ENCODE data around the gene TMEM238L. TPM values are rescaled to one million over a fixed set of nuclear protein-coding genes. Genes with fewer than 3 reads are reported as not detected.

Gene TMEM238L
- total and polyA plus RNA-seq, 2 of the 13 experiments (the other 11 are each of a cell fraction or from before 2014, with no cell fraction given), result not detected

DNA sequence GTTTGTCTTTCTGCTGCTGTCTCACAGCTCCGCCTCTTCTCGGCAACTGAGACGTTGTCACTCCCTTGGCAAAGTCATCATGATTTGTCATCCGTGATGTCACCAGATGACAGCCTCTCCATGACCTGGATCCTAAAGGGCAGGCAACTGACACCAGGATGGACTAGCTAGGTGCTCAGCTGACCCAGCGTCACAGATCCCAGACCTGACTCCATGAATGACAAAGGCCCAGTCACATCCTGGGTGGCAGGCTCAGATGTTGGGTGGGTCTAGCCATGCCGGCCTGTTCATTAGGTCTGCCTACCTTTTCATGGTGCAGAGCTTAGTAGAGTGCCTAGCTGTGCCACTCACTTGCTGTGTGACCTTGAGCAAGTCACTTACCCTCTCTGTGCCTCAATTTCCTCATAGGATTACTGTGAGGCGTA, 3.8 kb upstream of the TMEM238L start (continued):
- TF ChIP-seq ZNF841 (CRISPR knock-in tag; IDR thresholded peaks at IDR 0.05; ENCODE audit: borderline replicate concordance) (no peak), SRY (CRISPR knock-in tag; IDR thresholded peaks at IDR 0.05) (no peak), CREB1 (IDR thresholded peaks at IDR 0.05) (peak; percentile 79), CREB1 (CRISPR knock-in tag; IDR thresholded peaks at IDR 0.05) (no peak), ZNF768 (CRISPR knock-in tag; IDR thresholded peaks at IDR 0.05) (peak; percentile 89), GTF3A (CRISPR knock-in tag; conservative IDR thresholded peaks at IDR 0.05) (no peak), MBD4 (IDR thresholded peaks at IDR 0.05; ENCODE audit: borderline replicate concordance, low read length) (no peak)
- TF ChIP-seq, protein P1, sequence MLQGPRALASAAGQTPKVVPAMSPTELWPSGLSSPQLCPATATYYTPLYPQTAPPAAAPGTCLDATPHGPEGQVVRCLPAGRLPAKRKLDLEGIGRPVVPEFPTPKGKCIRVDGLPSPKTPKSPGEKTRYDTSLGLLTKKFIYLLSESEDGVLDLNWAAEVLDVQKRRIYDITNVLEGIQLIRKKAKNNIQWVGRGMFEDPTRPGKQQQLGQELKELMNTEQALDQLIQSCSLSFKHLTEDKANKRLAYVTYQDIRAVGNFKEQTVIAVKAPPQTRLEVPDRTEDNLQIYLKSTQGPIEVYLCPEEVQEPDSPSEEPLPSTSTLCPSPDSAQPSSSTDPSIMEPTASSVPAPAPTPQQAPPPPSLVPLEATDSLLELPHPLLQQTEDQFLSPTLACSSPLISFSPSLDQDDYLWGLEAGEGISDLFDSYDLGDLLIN (CRISPR knock-in tag; IDR thresholded peaks at IDR 0.05; ENCODE audit: borderline replicate concordance), result no peak

DNA sequence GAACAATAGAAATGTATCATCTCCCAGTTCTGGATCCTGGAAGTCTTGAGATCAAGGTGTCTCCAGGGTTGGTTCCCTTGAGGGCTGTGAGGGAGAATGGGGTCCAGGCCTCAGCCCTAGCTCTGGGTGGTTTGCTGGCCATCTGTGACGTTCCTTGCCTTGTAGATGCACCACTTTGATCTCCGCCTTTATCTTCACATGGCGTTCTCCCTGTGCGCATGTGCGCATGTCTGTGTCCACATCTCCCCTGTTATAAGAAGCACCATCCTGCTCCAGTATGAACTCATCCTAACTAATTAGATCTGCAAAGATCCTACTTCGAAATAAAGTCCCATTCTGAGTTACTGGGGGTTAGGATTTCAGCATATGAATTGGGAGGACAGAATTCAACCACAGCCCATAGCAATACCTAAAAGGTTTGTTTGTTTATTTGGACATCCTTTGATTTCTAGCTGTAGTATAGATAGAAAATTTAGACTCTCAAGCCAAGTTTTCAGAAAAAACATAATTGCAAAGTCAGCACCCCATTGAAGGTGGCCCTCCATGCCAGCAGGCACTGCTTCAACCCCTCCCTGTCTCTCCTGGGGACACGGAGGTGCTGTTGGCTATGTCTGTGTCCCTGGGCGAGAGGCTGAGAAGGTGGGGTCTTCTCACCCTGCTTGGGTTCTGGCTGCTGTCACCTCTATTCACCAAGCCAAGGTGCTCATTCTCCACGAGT, 2.8 kb upstream of the TMEM238L start:
- Histone ChIP-seq H3K36me3 (replicated peaks in 1 of 2; ENCODE audit: control insufficient read depth in 1 of 2, insufficient read depth in 2 of 2, low read length in 2 of 2) (no peaks in the 10 kb centered on the region), H3K4me2 (ENCODE audit: low read depth, low read length) (no peak overlapping the region), H3K27ac (ENCODE audit: extremely low read length, insufficient read depth, low read length) (no peak overlapping the region), H3K9me3 (ENCODE audit: low read length) (no peaks in the 10 kb centered on the region), H2AFZ (ENCODE audit: low read length) (no peak overlapping the region), H3K79me2 (ENCODE audit: insufficient read depth, low read length) (no peaks in the 10 kb centered on the region), H3K9ac (ENCODE audit: insufficient read depth, low read depth, low read length) (no peak overlapping the region), H3K4me3 (replicated peaks in 1 of 3; ENCODE audit: insufficient read depth in 1 of 3, low read depth in 2 of 3, low read length in 3 of 3) (no peak overlapping the region), H3K27me3 (ENCODE audit: control insufficient read depth in 1 of 2, insufficient read depth in 2 of 2, low read length in 2 of 2) (no peaks in the 10 kb centered on the region), H4K20me1 (ENCODE audit: insufficient read depth, low read length) (no peaks in the 10 kb centered on the region), H3K4me1 (ENCODE audit: insufficient read depth, low read length) (no peaks in the 10 kb centered on the region)
- no peak for ATAC-seq
- TF ChIP-seq MAFK (conservative IDR thresholded peaks at IDR 0.05 in 1 of 2, IDR thresholded peaks at IDR 0.05 in 1 of 2; ENCODE audit: low read length in 2 of 2), result peak; percentile 2 to 58; a peak in 2 of 4 replicates
- TF ChIP-seq NFIB (CRISPR knock-in tag; IDR thresholded peaks at IDR 0.05; ENCODE audit: borderline replicate concordance), result no peak
- no peak for TF ChIP-seq CBX1 (IDR thresholded peaks at IDR 0.05; ENCODE audit: low read depth)
- 0 out of 2 replicates have a peak, but pooled peaks have one; percentile 5 for TF ChIP-seq MAFF (IDR thresholded peaks at IDR 0.05; ENCODE audit: low read depth, low read length)
- DNase-seq (ENCODE audit: low spot score), result no peak
- POLR2A ChIA-PET, result no interaction called here
- in situ Hi-C loops (cut with HindIII; ENCODE audit: extremely low pct_ligation_motif_present, low pct_unique_long_range_greater_than_20kb), result no loop called here
- WGBS (ENCODE audit: low lambda C conversion rate), result 32% methylated on average over 9 of the region's 9 CpGs
- CTCF ChIA-PET (ENCODE audit: low intra/inter-chr PET ratio, low total read pairs), result no interaction called here
- intact Hi-C loops (cut with micrococcal nuclease; ENCODE audit: unreplicated experiment), result no loop called here
- no TSS peak for BruUV-seq (replicated peaks)
- FAIRE-seq, result no peak
